Right renal pelvis (tissue), 4 donors: ENCODE results near the gene DISP2. TPM values are rescaled to one million over a fixed set of nuclear protein-coding genes. Genes with fewer than 3 reads are reported as not detected.

Experiments used
- DNase-seq, 4 donors: peaks; one replicate each; pipeline ENCODE4 v3.0.0-alpha.2; 2013; ENCODE audit warnings: low read depth in 4 of 4, low spot score in 3 of 4, missing footprints in 1 of 4
- polyA plus RNA-seq, 4 donors: library from polyadenylated mRNA; unstranded; fragments of 120-200 nt; gene quantifications; one replicate each; pipeline ENCODE4 v1.2.1, GENCODE V29; 2013; ENCODE audit not compliant: insufficient read length in 4 of 4

DISP2 gene
- polyA plus RNA-seq, 4 donors: 0.18 to 1.3 (median 0.62) TPM

DNA sequence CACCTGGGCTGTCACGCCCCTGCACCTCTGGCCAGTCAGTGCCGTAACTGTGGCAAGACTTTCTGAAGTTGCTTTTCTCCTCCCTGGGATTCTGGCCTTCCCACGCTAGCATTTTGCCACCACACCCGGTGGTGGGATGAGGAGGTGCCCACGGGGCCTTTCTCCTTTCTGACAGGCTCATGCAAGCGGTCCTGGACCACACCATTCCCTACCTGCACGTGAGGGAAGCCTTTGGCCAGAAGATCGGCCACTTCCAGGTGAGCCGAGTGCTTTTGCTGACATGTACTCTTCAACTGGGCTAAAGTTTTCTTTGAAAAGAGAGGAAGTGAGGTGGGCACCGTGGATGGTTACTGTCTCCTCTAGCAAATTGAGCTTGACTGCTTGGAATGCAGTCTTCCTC is 57.2 kb downstream of the DISP2 start:
- DNase-seq: no peak

DNA sequence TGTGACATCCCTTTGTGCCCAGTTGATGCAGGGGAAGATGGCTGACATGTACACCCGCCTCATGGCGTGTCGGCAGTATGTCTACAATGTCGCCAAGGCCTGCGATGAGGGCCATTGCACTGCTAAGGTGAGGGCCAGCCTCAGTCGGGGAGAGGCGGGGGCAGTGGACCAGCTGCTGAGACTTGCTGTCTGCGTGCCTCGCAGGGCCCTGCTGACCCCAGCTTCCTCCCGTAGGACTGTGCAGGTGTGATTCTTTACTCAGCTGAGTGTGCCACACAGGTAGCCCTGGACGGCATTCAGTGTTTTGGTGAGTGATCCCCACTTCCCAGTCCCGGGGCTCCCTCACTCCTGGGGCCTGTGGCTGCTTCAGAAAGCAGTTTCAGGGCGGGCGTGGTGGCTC is 58.0 kb downstream of the DISP2 start:
- no peak for DNase-seq

- no peak for DNase-seq
Measured at GRCh38 chr15:40418126-40418525, 60.1 kb downstream of the DISP2 start.

GRCh38 chr15:40420071-40420713 is 62.2 kb downstream of the DISP2 start:
- no peak for DNase-seq

- no peak for DNase-seq
Measured at GRCh38 chr15:40420793-40421192, 62.8 kb downstream of the DISP2 start.

GRCh38 chr15:40421246-40422157 is 63.5 kb downstream of the DISP2 start:
- no peak for DNase-seq

DNA sequence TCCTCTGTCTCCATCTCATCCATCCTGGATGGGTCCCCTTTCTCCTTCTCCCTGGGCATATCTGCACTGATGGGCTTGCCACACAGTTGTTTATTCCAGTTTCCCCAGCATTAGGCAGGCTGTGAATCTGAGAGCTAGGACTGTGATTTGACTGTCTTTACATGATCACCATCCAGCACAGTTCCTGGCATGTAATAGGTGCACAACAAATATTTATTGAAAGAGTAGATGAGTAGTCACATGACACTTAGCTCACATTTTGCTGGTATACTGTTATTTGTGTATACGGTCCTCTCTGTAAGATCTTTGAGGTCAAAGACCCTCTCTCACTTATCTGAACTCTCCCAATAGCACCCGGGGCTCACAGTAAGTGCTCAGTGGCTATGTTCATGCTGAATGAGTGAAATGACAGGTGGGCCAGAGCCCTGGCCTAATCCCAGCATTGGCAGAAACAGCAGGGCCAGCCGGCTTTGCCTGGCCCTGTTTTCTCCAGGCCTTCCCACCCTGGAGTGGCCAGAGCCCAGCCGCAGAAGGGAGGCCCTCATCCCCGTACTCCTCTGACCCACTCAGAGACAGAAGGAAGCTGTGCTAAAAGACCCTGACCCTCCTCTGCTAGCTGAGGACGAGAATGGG is 66.6 kb downstream of the DISP2 start:
- DNase-seq: no peak

- DNase-seq: no peak
Measured at GRCh38 chr15:40425681-40426080, 67.7 kb downstream of the DISP2 start.

GRCh38 chr15:40427188-40427587 is 69.2 kb downstream of the DISP2 start:
- DNase-seq: no peak

DNA sequence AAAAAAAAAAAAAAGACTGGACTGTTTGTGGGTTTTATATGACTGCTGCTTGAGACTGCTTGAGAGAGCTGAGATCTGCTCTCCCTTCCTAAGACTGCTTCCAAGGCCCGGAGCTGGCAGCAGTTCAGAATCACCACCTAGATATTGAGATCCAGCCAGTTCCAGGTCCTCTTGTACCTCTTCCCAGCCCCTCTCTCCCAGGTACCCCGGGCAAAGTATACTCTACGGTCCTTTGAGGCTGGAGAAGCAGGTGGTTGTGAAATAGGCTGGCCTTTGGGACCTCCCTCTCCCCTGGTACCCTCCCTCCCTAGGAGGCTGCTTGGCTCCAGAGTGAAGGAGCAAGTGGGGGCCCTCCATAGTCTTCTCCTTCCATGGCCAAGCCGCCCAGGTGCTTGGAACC is 70.2 kb downstream of the DISP2 start:
- DNase-seq: no peak

Other genes with a start within 250 kb of the DISP2 start
- 10 to 100 TPM; 39.0 to 43.6 (median 42.2) TPM for gene BMF, start 249.3 kb upstream of the DISP2 start, polyA plus RNA-seq
- gene BUB1B, start 197.2 kb upstream of the DISP2 start, polyA plus RNA-seq: 10 to 100 TPM; 27.1 to 31.3 (median 29.6) TPM
- 1 to 10 TPM; 6.3 to 6.7 (median 6.6) TPM for gene PAK6, start 119.2 kb upstream of the DISP2 start, polyA plus RNA-seq
- under 1 TPM in 1 of 4 donors, not detected in 3; 0.26 TPM for gene ANKRD63, start 75.2 kb upstream of the DISP2 start, polyA plus RNA-seq
- gene PLCB2, start 50.3 kb upstream of the DISP2 start, polyA plus RNA-seq: 10 to 100 TPM in 2 of 4 donors, 1 to 10 TPM in 2; 7.9 to 12.3 (median 10.3) TPM
- 10 to 100 TPM; 20.1 to 23.2 (median 20.6) TPM for gene INAFM2, start 34.5 kb upstream of the DISP2 start, polyA plus RNA-seq
- gene CCDC9B, start 17.3 kb upstream of the DISP2 start, polyA plus RNA-seq: 10 to 100 TPM in 1 of 4 donors, 1 to 10 TPM in 3; 3.9 to 10.8 (median 7.6) TPM
- not detected for gene PHGR1, start 7.2 kb upstream of the DISP2 start, polyA plus RNA-seq
- gene KNSTRN, start 24.5 kb downstream of the DISP2 start, polyA plus RNA-seq: 10 to 100 TPM; 29.5 to 34.7 (median 31.0) TPM
- gene IVD, start 47.6 kb downstream of the DISP2 start, polyA plus RNA-seq: 10 to 100 TPM; 63.3 to 79.3 (median 72.3) TPM
- gene BAHD1, start 82.7 kb downstream of the DISP2 start, polyA plus RNA-seq: 10 to 100 TPM; 20.2 to 27.4 (median 21.7) TPM
- 10 to 100 TPM; 34.6 to 42.8 (median 39.7) TPM for gene CHST14, start 112.8 kb downstream of the DISP2 start, polyA plus RNA-seq
- 10 to 100 TPM; 25.9 to 30.1 (median 27.7) TPM for gene CCDC32, start 206.8 kb downstream of the DISP2 start, polyA plus RNA-seq
- 10 to 100 TPM; 11.1 to 14.4 (median 12.6) TPM for gene RPUSD2, start 211.1 kb downstream of the DISP2 start, polyA plus RNA-seq
- gene KNL1, start 236.0 kb downstream of the DISP2 start, polyA plus RNA-seq: 10 to 100 TPM; 18.2 to 22.7 (median 20.2) TPM